GM12864 (cell line): ENCODE results near the gene KCNQ1.

Experiments used
- DNase-seq: peaks from one replicate; pipeline ENCODE4 v3.0.0-alpha.2; 2011; ENCODE audit warnings: low read depth
- H3K4me3 ChIP-seq: 2 replicates; pipeline ENCODE4 v1.5.1; 2011; ENCODE audit warnings: mild to moderate bottlenecking, low read depth, low read length, control low read depth
- TF ChIP-seq, protein P1 (sequence below): IDR thresholded peaks from 2 replicates; pipeline ENCODE4 v1.5.1; 2011; ENCODE audit warnings: low read depth, mild to moderate bottlenecking, moderate library complexity, low read length, control low read depth, inconsistent platforms; ENCODE audit errors: missing control alignments

The KCNQ1 gene

DNA sequence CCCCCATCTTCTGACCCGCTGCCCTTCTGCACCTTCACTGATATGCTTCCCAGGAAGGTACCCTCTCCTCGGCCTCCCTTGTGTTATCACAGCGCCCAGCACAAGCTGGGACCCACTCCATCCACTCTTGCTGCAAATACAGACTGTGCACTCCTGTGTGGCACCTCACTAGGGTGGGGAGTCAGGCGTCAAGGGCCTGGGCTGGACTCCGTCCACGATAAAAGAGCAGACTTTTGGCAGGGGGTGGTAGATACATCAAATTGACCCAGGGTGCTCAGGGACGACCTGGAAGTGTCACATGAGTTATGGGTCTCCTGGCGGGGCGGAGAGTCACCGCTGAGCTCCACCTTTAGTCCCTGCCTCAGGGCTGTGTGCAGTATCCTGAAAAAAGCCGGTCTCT, 1.4 kb upstream of the KCNQ1 start:
- no peak overlapping the region for H3K4me3 ChIP-seq
- no peak for DNase-seq
- TF ChIP-seq, protein P1, sequence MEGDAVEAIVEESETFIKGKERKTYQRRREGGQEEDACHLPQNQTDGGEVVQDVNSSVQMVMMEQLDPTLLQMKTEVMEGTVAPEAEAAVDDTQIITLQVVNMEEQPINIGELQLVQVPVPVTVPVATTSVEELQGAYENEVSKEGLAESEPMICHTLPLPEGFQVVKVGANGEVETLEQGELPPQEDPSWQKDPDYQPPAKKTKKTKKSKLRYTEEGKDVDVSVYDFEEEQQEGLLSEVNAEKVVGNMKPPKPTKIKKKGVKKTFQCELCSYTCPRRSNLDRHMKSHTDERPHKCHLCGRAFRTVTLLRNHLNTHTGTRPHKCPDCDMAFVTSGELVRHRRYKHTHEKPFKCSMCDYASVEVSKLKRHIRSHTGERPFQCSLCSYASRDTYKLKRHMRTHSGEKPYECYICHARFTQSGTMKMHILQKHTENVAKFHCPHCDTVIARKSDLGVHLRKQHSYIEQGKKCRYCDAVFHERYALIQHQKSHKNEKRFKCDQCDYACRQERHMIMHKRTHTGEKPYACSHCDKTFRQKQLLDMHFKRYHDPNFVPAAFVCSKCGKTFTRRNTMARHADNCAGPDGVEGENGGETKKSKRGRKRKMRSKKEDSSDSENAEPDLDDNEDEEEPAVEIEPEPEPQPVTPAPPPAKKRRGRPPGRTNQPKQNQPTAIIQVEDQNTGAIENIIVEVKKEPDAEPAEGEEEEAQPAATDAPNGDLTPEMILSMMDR: no peak

DNA sequence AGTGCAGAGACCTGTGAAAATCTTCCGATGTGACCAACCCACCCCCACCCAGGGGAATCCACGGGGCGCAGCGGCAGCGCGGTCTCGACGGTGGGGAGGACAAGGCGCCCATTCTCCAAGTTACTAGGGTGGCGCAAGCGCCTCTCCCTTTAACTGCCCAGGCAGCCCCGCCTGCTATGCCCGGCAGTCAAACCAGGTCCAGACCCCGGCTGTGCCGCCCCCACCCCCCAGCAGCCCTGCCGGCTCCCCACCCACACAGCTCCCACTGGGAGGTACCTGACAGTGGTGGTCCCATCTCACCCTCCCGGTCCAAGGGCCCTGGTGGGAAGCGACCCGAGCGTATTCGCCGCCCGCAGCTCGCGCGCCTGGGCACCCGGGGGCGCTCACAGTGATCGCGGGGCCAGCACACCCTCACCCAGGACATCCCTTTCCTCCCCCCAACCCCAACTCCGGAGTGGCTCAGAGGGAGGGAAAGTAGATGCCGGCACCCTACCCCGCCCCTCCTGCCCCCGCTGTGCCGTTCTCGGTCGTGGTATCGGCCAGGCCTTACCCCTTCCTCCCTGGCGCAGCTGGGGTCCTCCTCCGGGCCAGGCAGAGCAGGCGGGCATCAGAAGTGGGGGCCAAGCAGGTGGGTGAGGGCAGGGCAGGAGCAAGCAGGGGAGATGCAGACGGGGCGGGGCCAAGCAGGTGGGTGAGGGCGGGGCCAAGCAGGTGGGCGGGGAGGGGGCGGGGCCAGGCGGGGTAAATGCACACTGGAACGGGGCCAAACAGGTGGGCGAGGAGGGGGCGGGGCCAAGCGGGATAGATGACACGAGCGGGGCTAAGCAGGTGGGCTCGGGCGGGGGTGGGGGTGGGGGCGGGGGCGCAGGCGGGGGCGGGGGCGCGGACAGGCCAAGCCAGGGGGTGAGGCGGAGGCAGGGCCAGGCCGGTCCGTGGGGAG, 657 bp upstream of the KCNQ1 start, which contains the start of gene TRPM5:
Gene TRPM5 (minus strand): TSS at position 634 of the 940 bp plus-strand sequence. CDS start 21,478 bp downstream, outside the sequence.
- no peak for DNase-seq
- TF ChIP-seq, protein P1: no peak
- no peak within 1 kb of the TSS; the same call in 1 of the 2 replicates for H3K4me3 ChIP-seq

GRCh38 chr11:2445746-2446551, 1.1 kb downstream of the KCNQ1 start:
- TF ChIP-seq, protein P1: no peak
- DNase-seq: no peak
- H3K4me3 ChIP-seq: no peak overlapping the region

DNA sequence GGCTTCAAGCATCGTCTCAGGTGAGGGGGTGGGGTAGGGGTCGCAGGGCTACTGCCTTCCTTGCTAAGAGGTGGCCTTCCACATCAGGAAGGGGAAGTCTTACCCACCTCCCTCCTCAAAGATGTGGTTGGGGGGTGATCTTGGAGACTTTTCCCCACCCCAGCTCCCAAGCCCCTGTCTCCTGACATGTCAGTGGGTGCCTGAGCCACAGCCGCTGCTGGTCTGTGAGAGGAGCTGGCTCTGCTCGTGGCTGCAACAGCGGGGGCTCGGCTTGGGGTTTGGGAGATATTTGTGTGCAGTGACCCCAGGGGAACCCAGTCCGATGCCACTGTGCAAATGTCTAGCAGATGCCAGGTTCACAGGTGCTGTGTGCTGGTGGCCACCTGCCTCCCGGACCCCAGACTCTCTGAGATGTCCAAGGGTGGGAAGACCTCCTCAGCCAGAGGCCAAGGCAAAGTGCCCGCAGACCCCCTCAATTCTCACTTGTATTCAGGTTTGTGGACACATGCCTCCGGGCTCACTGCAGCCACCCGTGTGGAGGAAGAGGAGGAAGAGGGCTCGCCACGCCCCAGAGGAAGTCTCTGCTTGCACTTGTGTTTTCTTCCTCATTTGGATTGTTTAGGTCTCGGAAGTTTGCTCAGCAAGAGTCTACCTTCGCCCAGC, 1.9 kb downstream of the KCNQ1 start:
- no peak for DNase-seq
- H3K4me3 ChIP-seq: no peak overlapping the region
- TF ChIP-seq, protein P1: no peak

GRCh38 chr11:2447253-2447950, 2.6 kb downstream of the KCNQ1 start:
- DNase-seq: no peak
- TF ChIP-seq, protein P1: no peak
- no peak overlapping the region for H3K4me3 ChIP-seq
